B cell (primary cell): ENCODE measurements around the gene MTCL1. TPM values are rescaled to one million over a fixed set of nuclear protein-coding genes. Genes with fewer than 3 reads are reported as not detected.

Source experiments
- ATAC-seq: fragments of 200-7000 bp; cut with Tn5 transposase; one replicate; pipeline ENCODE4 v1.10.0; 2021; ENCODE audit warnings: low read depth, mild to moderate bottlenecking, moderate number of reproducible peaks, moderate library complexity
- CTCF ChIA-PET: fragments of 350-600 bp; sonication (Branson Sonifier 250); formaldehyde crosslinking; loops from one replicate; lab custom pipeline; 2021; ENCODE audit warnings: antibody characterized with exemption, inconsistent platforms; lab: Charles Lee
- POLR2A ChIA-PET: fragments of 350-600 bp; sonication (Branson Sonifier 250); formaldehyde crosslinking; loops from one replicate; lab custom pipeline; 2021; ENCODE audit warnings: antibody characterized with exemption; lab: Charles Lee
- DNase-seq: peaks from one replicate; pipeline ENCODE4 v3.0.0; 2013
- H2AFZ ChIP-seq: 2 replicates; pipeline ENCODE4 v1.6.1; 2012; ENCODE audit warnings: mild to moderate bottlenecking, low read depth, low read length; ENCODE audit not compliant: insufficient read depth, poor library complexity, severe bottlenecking
- H3K27ac ChIP-seq, 2 donors: 1 replicate in 1 of 2; 2 replicates in 1 of 2; pipeline ENCODE4 v1.5.1; 2012 to 2013; ENCODE audit warnings: low read length in 2 of 2, mild to moderate bottlenecking in 2 of 2, moderate library complexity in 1 of 2
- H3K27me3 ChIP-seq, 4 experiments: fragments of 200-600 bp in 1 of 4; sonication (generic) in 1 of 4; replicated peaks in 1 of 4; 1 replicate in 2 of 4; 2 replicates in 2 of 4; pipeline versions ENCODE4 v1.6.1 to v1.7.0; 2013 to 2016; ENCODE audit warnings: low read length in 3 of 4, mild to moderate bottlenecking in 2 of 4, mixed read lengths in 1 of 4, moderate library complexity in 1 of 4; ENCODE audit not compliant: insufficient read depth in 4 of 4, control insufficient read depth in 3 of 4; ENCODE audit errors: control extremely low read depth in 1 of 4
- H3K36me3 ChIP-seq, 2 experiments: replicated peaks in 1 of 2; 1 replicate in 1 of 2; 2 replicates in 1 of 2; pipeline versions ENCODE4 v1.6.1 to v1.7.1; 2013; ENCODE audit warnings: low read length in 1 of 2; ENCODE audit not compliant: insufficient read depth in 2 of 2, control insufficient read depth in 1 of 2; ENCODE audit errors: control extremely low read depth in 1 of 2, extremely low read depth in 1 of 2
- H3K4me1 ChIP-seq, 2 donors: fragments of 200-600 bp in 1 of 2; sonication (generic) in 1 of 2; 1 replicate in 1 of 2; 2 replicates in 1 of 2; pipeline versions ENCODE4 v1.5.1 to v1.6.1; 2013 to 2017; ENCODE audit warnings: low read length in 2 of 2; ENCODE audit not compliant: control insufficient read depth in 2 of 2, insufficient read depth in 2 of 2
- H3K4me2 ChIP-seq: replicated peaks from 2 replicates; pipeline ENCODE3; 2012; ENCODE audit warnings: mild to moderate bottlenecking, low read depth, low read length; ENCODE audit not compliant: poor library complexity, severe bottlenecking
- H3K4me3 ChIP-seq, 5 experiments: fragments of 200-600 bp in 1 of 5; sonication (generic) in 1 of 5; 1 replicate in 3 of 5; 2 replicates in 2 of 5; pipeline versions ENCODE4 v1.5.1 to v1.7.0; 2011 to 2016; ENCODE audit warnings: low read length in 4 of 5, mild to moderate bottlenecking in 4 of 5, low read depth in 2 of 5, control low read depth in 1 of 5, moderate library complexity in 1 of 5; ENCODE audit not compliant: insufficient read depth in 1 of 5; ENCODE audit errors: control extremely low read depth in 1 of 5, extremely low read depth in 1 of 5
- H3K79me2 ChIP-seq: fragments of 200-600 bp; sonication (generic); one replicate; pipeline ENCODE4 v1.6.0; 2016; ENCODE audit warnings: low read length; ENCODE audit not compliant: control insufficient read depth, insufficient read depth
- H3K9ac ChIP-seq: fragments of 200-600 bp; sonication (generic); 2 replicates; pipeline ENCODE4 v1.6.1; 2017; ENCODE audit warnings: mild to moderate bottlenecking, low read length, moderate library complexity
- H3K9me3 ChIP-seq, 3 donors: one replicate each; pipeline versions ENCODE4 v1.6.1 to v1.7.1; 2013; ENCODE audit warnings: low read length in 2 of 3; ENCODE audit not compliant: control insufficient read depth in 2 of 3, insufficient read depth in 1 of 3; ENCODE audit errors: control extremely low read depth in 1 of 3
- H4K20me1 ChIP-seq: 2 replicates; pipeline ENCODE4 v1.6.0; 2012; ENCODE audit warnings: mild to moderate bottlenecking, low read length; ENCODE audit not compliant: insufficient read depth, control insufficient read depth, poor library complexity, severe bottlenecking
- H3K27ac Mint-ChIP-seq: one replicate; pipeline ENCODE4 v1.8.0; 2021; ENCODE audit warnings: mixed read lengths
- H3K27me3 Mint-ChIP-seq: one replicate; pipeline ENCODE4 v1.8.0; 2021; ENCODE audit warnings: mixed read lengths
- H3K4me1 Mint-ChIP-seq: one replicate; pipeline ENCODE4 v1.8.0; 2021; ENCODE audit warnings: mixed read lengths
- H3K4me3 Mint-ChIP-seq: one replicate; pipeline ENCODE4 v1.8.0; 2021; ENCODE audit warnings: mixed read lengths
- H3K9me3 Mint-ChIP-seq: one replicate; pipeline ENCODE4 v1.8.0; 2022; ENCODE audit warnings: mixed read lengths; ENCODE audit not compliant: insufficient read depth
- EZH2 ChIP-seq: IDR thresholded peaks from 2 replicates; pipeline ENCODE4 v1.6.1; 2012; ENCODE audit warnings: borderline replicate concordance, low read depth, mild to moderate bottlenecking, moderate library complexity, low read length; ENCODE audit not compliant: insufficient read depth, poor library complexity, severe bottlenecking
- WGBS: methylation state at CpG from one replicate; pipeline ENCODE4 v1.1.5; 2013; ENCODE audit warnings: missing lambda C conversion rate; ENCODE audit not compliant: insufficient coverage; 5-methylcytosine and 5-hydroxymethylcytosine counted together
- intact Hi-C: fragments of 100-400 bp; cut with micrococcal nuclease; formaldehyde crosslinking; loops from one replicate; pipeline ENCODE4 v1.10.0; 2022
- polyA plus RNA-seq: library from polyadenylated mRNA; depleted of rRNA; stranded (reverse); fragments of >200 nt; gene quantifications from 2 replicates; pipeline ENCODE4 v1.2.3, GENCODE V29; 2012
- total RNA-seq, 2 donors: library from RNA; stranded (reverse); fragments of 120-200 nt in 1 of 2; gene quantifications; 1 replicate in 1 of 2; 2 replicates in 1 of 2; pipeline versions ENCODE4 v1.2.3 to v1.2.4, GENCODE V29; 2013 to 2022
- TF ChIP-seq, protein P1 (sequence below): fragments of 200-600 bp; IDR thresholded peaks from one replicate; pipeline ENCODE4 v1.8.0; 2022; ENCODE audit warnings: antibody characterized with exemption, mild to moderate bottlenecking

The MTCL1 gene
- total and polyA plus RNA-seq, 2 donors (not counting 1 experiment from before 2014, with no cell fraction given), result 2.7 to 5.8 TPM

DNA sequence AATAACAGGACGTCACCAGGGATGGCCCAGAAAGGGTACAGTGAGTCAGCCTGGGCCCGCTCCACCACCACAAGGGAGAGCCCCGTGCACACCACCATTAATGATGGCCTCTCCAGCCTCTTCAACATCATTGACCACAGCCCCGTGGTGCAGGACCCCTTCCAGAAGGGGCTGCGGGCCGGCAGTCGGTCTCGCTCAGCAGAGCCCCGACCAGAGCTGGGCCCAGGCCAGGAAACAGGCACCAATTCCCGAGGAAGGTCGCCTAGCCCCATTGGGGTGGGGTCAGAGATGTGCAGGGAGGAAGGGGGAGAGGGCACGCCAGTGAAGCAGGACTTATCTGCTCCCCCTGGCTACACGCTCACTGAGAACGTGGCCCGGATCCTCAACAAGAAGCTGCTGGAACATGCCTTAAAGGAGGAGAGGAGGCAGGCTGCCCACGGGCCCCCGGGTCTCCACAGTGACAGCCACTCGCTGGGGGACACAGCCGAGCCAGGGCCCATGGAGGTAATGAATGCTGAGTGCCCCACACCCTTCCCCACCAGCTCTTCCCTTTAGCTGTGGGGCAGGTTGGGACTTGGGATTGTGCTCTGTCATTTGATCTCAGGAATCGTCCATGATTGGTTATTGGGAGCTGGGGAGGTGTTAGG lies 120.5 kb downstream of the MTCL1 start:
- Histone ChIP-seq H3K9ac (no peak overlapping the region), H3K27me3 (no peaks in the 10 kb centered on the region), H3K4me3 (no peak overlapping the region), H3K4me2 (no peak overlapping the region), H3K79me2 (no peaks in the 10 kb centered on the region), H3K9me3 (no peaks in the 10 kb centered on the region), H3K36me3 (peaks cover 0 to 2% of the 10 kb centered on the region in 2 experiments), H2AFZ (no peak overlapping the region), H3K27ac (no peak overlapping the region), H4K20me1 (no peaks in the 10 kb centered on the region), H3K4me1 (no peaks in the 10 kb centered on the region)
- H3K9me3 Mint-ChIP-seq, result no peaks in the 10 kb centered on the region
- ChIA-PET POLR2A (no interaction called here), CTCF (no interaction called here)
- no peak for TF ChIP-seq EZH2
- TF ChIP-seq, protein P1, sequence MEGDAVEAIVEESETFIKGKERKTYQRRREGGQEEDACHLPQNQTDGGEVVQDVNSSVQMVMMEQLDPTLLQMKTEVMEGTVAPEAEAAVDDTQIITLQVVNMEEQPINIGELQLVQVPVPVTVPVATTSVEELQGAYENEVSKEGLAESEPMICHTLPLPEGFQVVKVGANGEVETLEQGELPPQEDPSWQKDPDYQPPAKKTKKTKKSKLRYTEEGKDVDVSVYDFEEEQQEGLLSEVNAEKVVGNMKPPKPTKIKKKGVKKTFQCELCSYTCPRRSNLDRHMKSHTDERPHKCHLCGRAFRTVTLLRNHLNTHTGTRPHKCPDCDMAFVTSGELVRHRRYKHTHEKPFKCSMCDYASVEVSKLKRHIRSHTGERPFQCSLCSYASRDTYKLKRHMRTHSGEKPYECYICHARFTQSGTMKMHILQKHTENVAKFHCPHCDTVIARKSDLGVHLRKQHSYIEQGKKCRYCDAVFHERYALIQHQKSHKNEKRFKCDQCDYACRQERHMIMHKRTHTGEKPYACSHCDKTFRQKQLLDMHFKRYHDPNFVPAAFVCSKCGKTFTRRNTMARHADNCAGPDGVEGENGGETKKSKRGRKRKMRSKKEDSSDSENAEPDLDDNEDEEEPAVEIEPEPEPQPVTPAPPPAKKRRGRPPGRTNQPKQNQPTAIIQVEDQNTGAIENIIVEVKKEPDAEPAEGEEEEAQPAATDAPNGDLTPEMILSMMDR, result no peak
- DNase-seq (no peak), ATAC-seq (no peak)
- H3K4me3 Mint-ChIP-seq, result no peak overlapping the region
- H3K4me1 Mint-ChIP-seq, result peaks cover 3% of the 10 kb centered on the region
- WGBS, result 91% methylated on average over 12 of the region's 20 CpGs
- no peak overlapping the region for H3K27ac Mint-ChIP-seq
- H3K27me3 Mint-ChIP-seq, result peaks cover 4% of the 10 kb centered on the region
- intact Hi-C loops, result no loop called here

DNA sequence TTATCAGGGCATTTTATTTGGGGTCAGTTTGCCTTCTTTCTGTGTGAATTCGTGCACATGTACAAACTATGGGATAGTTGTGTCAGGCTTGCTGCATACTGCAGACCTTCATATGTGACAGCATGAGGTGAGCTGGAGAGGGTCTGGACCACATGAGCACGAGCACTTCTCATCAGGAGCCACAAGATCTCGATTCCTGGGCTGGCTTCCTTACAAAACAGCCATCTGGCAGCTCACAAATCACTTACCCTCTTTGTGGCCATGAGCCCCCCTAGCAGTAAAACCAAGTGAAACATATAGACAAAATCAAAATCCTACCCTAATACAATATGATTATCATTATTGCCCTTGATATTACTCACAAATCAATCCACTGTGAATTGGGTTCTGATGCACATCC lies 121.2 kb downstream of the MTCL1 start:
- WGBS, result 71% methylated on average over 2 of the region's 3 CpGs
- Histone ChIP-seq H3K27me3 (no peaks in the 10 kb centered on the region), H3K36me3 (peaks cover 0 to 2% of the 10 kb centered on the region in 2 experiments), H2AFZ (no peak overlapping the region), H3K27ac (no peak overlapping the region), H3K9ac (no peak overlapping the region), H3K9me3 (no peaks in the 10 kb centered on the region), H3K4me2 (no peak overlapping the region), H3K4me3 (no peak overlapping the region), H3K4me1 (no peaks in the 10 kb centered on the region), H4K20me1 (no peaks in the 10 kb centered on the region), H3K79me2 (no peaks in the 10 kb centered on the region)
- H3K27me3 Mint-ChIP-seq, result peaks cover 4% of the 10 kb centered on the region
- H3K27ac Mint-ChIP-seq, result no peak overlapping the region
- H3K9me3 Mint-ChIP-seq, result no peaks in the 10 kb centered on the region
- intact Hi-C loops, result no loop called here
- H3K4me3 Mint-ChIP-seq, result no peak overlapping the region
- ChIA-PET POLR2A (no interaction called here), CTCF (no interaction called here)
- DNase-seq (no peak), ATAC-seq (no peak)
- TF ChIP-seq, protein P1, result no peak
- no peak for TF ChIP-seq EZH2
- H3K4me1 Mint-ChIP-seq, result peaks cover 3% of the 10 kb centered on the region
